ENCODE measurements around the gene KRTAP12-2.

The KRTAP12-2 gene

GRCh38 chr21:44666401-44667320 lies at the start of gene KRTAP12-2:
Gene KRTAP12-2 (minus strand): TSS chr21:44666927. CDS start chr21:44666886, 41 bp downstream.
- DNase-seq: peak; percentile 37 to 78

- DNase-seq: no peak
Observed at GRCh38 chr21:44714905-44715304, 48.2 kb upstream of the KRTAP12-2 start.

GRCh38 chr21:44713846-44714245 lies 47.1 kb upstream of the KRTAP12-2 start:
- no peak for DNase-seq

DNA sequence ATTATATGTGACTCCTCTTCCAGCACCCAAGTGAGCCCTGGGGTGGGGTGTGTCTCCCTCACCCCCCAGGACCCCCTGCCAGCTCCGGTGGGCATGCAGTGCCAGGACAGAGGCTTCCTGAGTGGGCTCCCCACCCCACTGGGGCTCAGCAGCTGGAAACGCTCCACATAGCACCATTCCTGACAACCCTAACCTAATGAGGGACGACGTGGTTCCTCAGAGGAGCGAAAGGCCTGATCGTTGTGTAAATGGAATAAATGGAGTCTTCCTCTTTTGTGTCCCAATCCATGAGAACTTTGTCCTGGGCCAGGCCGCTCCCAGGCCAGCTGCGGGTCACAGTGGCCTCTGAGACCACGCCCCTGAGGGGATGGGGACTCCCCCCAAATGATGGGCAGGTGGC lies 46.4 kb upstream of the KRTAP12-2 start:
- DNase-seq: no peak

GRCh38 chr21:44712203-44713028 lies 45.7 kb upstream of the KRTAP12-2 start:
- DNase-seq: no peak

GRCh38 chr21:44711327-44712202 lies 44.8 kb upstream of the KRTAP12-2 start, which contains the start of gene TSPEAR:
Gene TSPEAR (minus strand): TSS chr21:44711572. CDS start chr21:44711514, 58 bp downstream.
- DNase-seq: peak; percentile 36 to 72

DNA sequence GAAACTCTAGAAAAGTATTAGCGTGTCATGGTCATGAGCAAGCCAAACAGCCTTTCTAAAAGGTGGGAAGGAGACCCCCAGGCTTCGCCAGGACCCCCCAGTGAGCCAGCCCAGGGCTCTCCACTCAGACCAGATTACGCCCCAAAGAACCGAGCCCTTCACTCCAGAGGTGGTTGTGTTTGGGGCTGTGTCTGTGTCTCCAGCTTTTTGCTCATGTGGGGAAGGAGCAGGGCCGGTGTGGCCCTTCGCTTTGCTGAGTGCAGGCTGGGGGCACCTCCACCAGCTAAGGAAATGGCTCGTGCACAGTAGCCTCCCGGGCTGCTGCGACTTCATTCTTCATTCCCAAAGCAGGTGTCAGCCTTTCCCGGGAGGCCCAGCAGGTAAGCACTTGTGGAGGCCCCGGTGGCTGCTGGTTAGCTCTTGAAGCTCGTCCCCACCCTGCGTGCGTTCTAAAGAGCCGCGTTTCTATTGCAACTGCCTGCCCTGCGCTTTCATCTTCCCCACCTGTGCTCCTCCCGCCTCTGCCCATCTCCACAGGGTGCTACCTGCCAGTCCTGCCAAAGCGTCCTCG lies 44.1 kb upstream of the KRTAP12-2 start:
- DNase-seq: peak; percentile 80 to 90

DNA sequence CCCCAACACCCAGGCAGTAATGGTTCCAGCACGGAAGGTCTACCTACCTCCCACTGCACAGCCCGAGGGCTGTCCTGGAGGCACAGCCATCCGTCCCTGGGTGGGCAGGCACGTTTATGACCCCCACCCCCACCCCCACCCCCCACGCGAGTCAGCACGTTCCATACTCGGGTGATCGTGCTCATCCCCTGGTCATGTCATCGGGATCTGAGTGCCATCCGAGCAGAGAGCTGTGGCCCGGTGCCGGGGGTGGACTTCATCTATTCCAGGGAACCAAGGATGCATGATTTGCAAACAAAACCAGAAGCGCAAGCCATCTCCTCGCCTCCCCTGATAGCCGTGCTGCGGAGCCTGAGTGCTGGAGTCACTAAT lies 43.6 kb upstream of the KRTAP12-2 start:
- DNase-seq: peak in 1 of 2 experiments; percentile 49

DNA sequence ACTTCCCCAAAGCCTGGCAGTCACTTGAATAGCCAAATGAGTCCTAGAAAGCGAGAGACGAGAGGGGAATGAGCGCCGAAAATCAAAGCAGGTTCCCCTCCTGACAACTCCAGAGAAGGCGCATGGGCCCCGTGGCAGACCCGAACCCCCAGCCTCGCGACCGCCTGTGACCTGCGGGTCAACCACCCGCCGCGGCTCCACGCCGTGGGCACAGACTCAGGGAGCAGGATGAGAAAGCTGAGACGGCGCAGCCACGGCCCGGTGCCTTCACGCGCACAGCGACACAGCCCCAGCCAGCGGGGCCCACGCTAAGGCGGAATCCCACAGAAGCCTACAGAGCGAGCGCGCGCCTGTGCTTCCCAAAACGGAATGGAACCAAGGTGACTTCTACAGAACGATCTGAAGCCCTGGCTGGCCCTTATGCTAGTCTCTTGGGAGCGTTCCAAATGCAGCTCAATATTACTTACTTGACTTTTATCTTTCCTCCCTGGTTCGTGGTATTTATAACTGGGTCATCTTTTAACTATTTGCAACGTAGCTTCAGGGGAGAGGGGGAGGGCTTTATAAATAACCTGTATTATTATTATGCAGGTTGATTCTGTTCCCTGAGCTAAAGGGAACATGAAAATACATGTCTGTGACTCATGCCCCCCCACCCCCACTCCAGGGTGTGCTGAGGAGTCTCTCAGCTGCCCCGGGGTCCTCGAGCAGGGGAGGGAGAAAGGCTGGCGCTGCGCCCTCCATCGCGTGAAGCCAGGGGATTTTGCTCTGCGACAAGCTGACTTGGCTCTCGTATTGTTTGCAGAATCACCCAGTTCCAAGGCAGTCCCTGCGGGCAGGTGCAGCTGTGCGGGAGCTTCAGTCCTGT lies 42.9 kb upstream of the KRTAP12-2 start:
- peak; percentile 64 to 86 for DNase-seq

DNA sequence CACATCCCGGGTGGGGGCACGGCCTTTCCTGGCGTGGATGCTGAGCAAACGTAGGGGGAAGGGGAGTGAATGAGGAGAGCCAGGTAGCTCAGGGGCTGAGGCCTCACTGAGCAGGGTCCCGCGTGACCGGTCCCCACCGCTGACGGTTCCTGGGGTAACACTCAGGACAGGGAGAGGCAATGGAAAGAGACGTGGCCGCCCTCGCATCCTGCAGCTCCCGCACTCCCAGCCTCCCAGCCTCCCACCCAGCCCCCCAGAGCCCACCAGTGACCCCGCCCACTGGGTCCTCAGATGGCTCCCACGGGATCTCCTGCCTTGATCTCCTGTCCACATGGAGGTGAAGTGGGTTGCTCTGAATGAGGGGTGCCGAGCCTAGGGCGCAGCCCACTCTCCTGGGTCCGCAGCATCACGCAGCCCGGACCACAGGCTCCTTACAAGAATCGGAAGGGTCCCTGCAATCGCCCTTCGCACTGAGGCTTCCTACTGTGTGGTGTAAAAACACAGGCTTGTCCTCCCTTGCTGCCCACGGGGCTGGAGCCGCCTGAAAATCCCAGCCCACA lies 42.2 kb upstream of the KRTAP12-2 start:
- no peak for DNase-seq

GRCh38 chr21:44708213-44708865 lies 41.6 kb upstream of the KRTAP12-2 start:
- no peak for DNase-seq

- no peak for DNase-seq
Observed at GRCh38 chr21:44706706-44707581, 40.2 kb upstream of the KRTAP12-2 start.

DNA sequence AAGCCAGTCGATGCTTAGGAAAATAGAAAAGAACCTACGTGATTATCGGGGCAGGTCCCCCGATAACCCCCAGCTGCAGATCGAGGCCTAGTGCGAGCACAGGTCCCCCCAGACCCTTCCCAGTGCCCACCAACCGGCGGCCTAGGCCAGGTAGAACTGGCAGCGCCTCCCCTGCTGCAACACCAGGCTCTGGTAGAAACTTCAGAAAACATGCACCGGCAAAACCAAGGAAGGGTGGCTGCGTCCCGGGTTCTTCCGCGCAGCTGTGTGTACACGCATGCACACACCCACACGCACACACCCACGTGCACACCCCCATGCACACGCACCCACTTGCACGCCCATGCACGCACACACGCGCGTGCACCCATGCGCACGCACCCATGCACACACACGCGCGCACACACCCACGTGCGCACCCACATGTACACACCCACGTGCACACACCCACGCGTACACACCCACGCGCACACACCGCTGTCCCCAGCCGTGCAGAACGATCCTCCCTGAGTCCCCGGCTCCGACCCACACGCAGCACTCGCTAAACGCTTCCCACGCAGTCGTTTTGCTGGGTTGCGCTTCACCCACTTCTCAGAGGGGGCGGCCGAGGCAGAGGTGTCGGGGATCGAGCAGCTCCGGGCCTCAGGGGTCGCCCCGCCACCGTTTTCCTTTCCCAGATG lies 39.4 kb upstream of the KRTAP12-2 start:
- no peak for DNase-seq

GRCh38 chr21:44704636-44705001 lies 37.9 kb upstream of the KRTAP12-2 start:
- DNase-seq: no peak

GRCh38 chr21:44703731-44704635 lies 37.3 kb upstream of the KRTAP12-2 start:
- no peak for DNase-seq

DNA sequence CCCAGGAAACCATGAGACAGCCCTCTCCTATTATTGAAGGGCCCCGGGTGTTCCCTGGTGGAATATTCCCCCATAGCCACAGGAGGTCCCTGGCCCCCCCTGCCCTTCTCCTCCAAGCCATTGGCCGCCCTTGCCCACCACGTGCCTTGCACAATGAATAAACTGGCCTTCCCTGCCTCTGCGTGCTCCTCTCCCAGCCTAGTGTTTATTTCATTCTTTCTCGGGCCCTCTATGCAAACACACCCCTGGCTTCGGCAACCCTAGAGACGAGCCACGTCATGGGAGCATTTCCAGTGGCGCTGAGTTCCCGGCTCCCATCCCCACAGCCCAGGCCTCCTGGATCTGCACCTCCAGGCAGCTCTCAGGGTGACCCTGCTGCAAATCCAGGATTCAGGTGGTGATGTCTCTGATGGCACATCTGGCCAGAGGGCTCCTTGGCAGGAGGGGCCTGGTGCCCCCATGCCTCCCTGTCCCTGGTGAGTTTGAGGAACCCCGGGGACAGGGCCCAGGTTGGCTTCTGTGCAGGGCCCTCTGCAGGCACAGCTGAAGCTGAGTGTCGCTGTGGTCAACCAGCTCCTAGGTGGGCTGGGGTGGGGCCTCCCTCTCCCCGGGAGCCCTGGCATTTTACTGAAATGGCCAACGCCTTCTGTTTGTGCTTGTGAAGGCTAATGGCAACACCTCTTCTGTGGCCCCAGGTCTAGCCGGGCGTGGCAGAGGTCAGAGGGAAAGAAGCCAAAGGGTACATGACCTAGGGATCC lies 36.4 kb upstream of the KRTAP12-2 start:
- DNase-seq: peak; percentile 31 to 79
